ENCODE results near the gene AKAP7. TPM values are rescaled to one million over a fixed set of nuclear protein-coding genes. Genes with fewer than 3 reads are reported as not detected.

Gene AKAP7
- total RNA-seq, 1 experiment from 2014 or later, result 3.1 TPM

DNA sequence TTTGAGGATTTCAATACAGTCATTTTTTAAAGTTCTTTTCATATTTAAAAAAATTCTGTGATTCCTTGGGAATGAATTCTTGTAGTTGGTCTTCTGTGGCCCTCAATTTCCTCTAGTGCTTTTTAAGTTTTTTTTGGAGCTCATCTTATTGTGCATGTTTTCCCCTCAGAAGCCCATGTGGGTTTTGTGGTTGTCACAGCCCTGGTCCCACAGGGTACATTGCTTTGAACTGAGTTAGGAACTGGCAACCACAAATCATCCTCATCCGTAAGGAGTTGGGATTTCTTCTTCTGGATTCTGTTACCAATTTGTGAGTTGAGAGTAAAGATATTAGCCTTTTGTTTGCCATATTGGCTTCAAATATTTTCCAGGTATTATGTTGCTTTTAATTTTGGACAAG, 89.9 kb downstream of the AKAP7 start (continued):
- TF ChIP-seq, protein P1, sequence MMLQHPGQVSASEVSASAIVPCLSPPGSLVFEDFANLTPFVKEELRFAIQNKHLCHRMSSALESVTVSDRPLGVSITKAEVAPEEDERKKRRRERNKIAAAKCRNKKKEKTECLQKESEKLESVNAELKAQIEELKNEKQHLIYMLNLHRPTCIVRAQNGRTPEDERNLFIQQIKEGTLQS (IDR thresholded peaks at IDR 0.05), result no peak
- TF ChIP-seq SIN3A (IDR thresholded peaks at IDR 0.05; ENCODE audit: low read depth) (no peak), FOSL1 (IDR thresholded peaks at IDR 0.05; ENCODE audit: low read depth) (no peak), JUND (IDR thresholded peaks at IDR 0.05) (no peak), TCF7L2 (IDR thresholded peaks at IDR 0.05; ENCODE audit: borderline replicate concordance, extremely low read depth, insufficient read depth, insufficient read length) (no peak), CBX3 (IDR thresholded peaks at IDR 0.05; ENCODE audit: low read depth) (no peak)

DNA sequence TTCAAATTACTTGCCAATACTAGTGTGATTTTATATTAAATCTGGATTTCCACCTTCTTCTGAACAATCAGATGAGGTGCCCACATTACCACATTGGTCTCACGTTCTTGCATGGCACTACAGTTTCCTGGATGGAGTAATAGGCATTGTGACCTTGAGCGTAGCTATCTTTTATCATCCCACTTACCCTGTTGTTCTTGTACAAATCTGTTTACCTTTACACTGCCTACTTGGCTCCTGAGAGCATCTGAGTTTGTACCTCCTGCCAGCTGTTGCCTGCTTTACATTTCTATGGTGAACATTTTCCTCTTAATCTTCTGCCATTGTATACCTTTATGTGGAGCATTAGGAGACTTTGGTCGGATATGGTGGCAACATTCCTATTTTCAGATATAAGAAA, 90.7 kb downstream of the AKAP7 start:
- no peaks in the 10 kb centered on the region for H3K27me3 ChIP-seq (ENCODE audit: insufficient read depth, low read length)
- BruUV-seq (replicated peaks), result no TSS peak
- H3K4me3 ChIP-seq (replicated peaks in 1 of 2; ENCODE audit: low read depth in 1 of 2, low read length in 2 of 2), result no peak overlapping the region
- no peak overlapping the region for H2AFZ ChIP-seq (ENCODE audit: low read depth, low read length, poor library complexity, severe bottlenecking)
- POLR2A ChIA-PET, result no interaction called here
- no peak for ATAC-seq
- H3K9ac ChIP-seq (ENCODE audit: low read length), result no peak overlapping the region
- no peaks in the 10 kb centered on the region for H4K20me1 ChIP-seq (ENCODE audit: insufficient read depth)
- CTCF ChIA-PET, result no interaction called here
- no peak overlapping the region for H3K4me2 ChIP-seq (ENCODE audit: low read length)
- H3K9me3 ChIP-seq (ENCODE audit: control insufficient read depth in 1 of 2, insufficient read depth in 1 of 2, low read depth in 1 of 2, low read length in 2 of 2), result no peaks in the 10 kb centered on the region
- RAD21 ChIA-PET (ENCODE audit: low non-redundant PET in 1 of 2, low total read pairs in 2 of 2, uncharacterized antibody in 2 of 2, unreplicated experiment in 2 of 2), result no interaction called here
- TF ChIP-seq ZFX (IDR thresholded peaks at IDR 0.05) (no peak), JUND (IDR thresholded peaks at IDR 0.05) (no peak), CEBPB (IDR thresholded peaks at IDR 0.05; ENCODE audit: low read depth) (no peak), ZNF274 (IDR thresholded peaks at IDR 0.05; ENCODE audit: low read depth, low read length) (no peak), POLR2A (IDR thresholded peaks at IDR 0.05; ENCODE audit: borderline replicate concordance, extremely low read depth, insufficient read depth, insufficient read length) (no peak), YY1 (IDR thresholded peaks at IDR 0.05; ENCODE audit: extremely low read depth, insufficient replicate concordance, low read depth, low read length) (no peak), SP1 (IDR thresholded peaks at IDR 0.05; ENCODE audit: low read depth) (no peak), FOSL1 (IDR thresholded peaks at IDR 0.05; ENCODE audit: low read depth) (no peak), EZH2phosphoT487 (IDR thresholded peaks at IDR 0.05; ENCODE audit: borderline replicate concordance) (no peak), CBX3 (IDR thresholded peaks at IDR 0.05; ENCODE audit: low read depth) (no peak)
- TF ChIP-seq, protein P2, sequence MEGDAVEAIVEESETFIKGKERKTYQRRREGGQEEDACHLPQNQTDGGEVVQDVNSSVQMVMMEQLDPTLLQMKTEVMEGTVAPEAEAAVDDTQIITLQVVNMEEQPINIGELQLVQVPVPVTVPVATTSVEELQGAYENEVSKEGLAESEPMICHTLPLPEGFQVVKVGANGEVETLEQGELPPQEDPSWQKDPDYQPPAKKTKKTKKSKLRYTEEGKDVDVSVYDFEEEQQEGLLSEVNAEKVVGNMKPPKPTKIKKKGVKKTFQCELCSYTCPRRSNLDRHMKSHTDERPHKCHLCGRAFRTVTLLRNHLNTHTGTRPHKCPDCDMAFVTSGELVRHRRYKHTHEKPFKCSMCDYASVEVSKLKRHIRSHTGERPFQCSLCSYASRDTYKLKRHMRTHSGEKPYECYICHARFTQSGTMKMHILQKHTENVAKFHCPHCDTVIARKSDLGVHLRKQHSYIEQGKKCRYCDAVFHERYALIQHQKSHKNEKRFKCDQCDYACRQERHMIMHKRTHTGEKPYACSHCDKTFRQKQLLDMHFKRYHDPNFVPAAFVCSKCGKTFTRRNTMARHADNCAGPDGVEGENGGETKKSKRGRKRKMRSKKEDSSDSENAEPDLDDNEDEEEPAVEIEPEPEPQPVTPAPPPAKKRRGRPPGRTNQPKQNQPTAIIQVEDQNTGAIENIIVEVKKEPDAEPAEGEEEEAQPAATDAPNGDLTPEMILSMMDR (IDR thresholded peaks at IDR 0.05 in 2 of 3, conservative IDR thresholded peaks at IDR 0.05 in 1 of 3; ENCODE audit: borderline replicate concordance in 1 of 3, insufficient read depth in 1 of 3, low read depth in 2 of 3, low read length in 2 of 3), result no peak
- TF ChIP-seq, protein P3, sequence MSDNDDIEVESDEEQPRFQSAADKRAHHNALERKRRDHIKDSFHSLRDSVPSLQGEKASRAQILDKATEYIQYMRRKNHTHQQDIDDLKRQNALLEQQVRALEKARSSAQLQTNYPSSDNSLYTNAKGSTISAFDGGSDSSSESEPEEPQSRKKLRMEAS (IDR thresholded peaks at IDR 0.05), result no peak
- TF ChIP-seq, protein P4, sequence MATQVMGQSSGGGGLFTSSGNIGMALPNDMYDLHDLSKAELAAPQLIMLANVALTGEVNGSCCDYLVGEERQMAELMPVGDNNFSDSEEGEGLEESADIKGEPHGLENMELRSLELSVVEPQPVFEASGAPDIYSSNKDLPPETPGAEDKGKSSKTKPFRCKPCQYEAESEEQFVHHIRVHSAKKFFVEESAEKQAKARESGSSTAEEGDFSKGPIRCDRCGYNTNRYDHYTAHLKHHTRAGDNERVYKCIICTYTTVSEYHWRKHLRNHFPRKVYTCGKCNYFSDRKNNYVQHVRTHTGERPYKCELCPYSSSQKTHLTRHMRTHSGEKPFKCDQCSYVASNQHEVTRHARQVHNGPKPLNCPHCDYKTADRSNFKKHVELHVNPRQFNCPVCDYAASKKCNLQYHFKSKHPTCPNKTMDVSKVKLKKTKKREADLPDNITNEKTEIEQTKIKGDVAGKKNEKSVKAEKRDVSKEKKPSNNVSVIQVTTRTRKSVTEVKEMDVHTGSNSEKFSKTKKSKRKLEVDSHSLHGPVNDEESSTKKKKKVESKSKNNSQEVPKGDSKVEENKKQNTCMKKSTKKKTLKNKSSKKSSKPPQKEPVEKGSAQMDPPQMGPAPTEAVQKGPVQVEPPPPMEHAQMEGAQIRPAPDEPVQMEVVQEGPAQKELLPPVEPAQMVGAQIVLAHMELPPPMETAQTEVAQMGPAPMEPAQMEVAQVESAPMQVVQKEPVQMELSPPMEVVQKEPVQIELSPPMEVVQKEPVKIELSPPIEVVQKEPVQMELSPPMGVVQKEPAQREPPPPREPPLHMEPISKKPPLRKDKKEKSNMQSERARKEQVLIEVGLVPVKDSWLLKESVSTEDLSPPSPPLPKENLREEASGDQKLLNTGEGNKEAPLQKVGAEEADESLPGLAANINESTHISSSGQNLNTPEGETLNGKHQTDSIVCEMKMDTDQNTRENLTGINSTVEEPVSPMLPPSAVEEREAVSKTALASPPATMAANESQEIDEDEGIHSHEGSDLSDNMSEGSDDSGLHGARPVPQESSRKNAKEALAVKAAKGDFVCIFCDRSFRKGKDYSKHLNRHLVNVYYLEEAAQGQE (IDR thresholded peaks at IDR 0.05; ENCODE audit: low read depth), result no peak
- TF ChIP-seq, protein P5, sequence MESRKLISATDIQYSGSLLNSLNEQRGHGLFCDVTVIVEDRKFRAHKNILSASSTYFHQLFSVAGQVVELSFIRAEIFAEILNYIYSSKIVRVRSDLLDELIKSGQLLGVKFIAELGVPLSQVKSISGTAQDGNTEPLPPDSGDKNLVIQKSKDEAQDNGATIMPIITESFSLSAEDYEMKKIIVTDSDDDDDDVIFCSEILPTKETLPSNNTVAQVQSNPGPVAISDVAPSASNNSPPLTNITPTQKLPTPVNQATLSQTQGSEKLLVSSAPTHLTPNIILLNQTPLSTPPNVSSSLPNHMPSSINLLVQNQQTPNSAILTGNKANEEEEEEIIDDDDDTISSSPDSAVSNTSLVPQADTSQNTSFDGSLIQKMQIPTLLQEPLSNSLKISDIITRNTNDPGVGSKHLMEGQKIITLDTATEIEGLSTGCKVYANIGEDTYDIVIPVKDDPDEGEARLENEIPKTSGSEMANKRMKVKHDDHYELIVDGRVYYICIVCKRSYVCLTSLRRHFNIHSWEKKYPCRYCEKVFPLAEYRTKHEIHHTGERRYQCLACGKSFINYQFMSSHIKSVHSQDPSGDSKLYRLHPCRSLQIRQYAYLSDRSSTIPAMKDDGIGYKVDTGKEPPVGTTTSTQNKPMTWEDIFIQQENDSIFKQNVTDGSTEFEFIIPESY (IDR thresholded peaks at IDR 0.05; ENCODE audit: extremely low read depth, insufficient replicate concordance, low read length), result no peak
- TF ChIP-seq, protein P1 (IDR thresholded peaks at IDR 0.05), result no peak
- H3K36me3 ChIP-seq (ENCODE audit: control insufficient read depth in 1 of 2, insufficient read depth in 2 of 2, low read length in 2 of 2), result no peaks in the 10 kb centered on the region
- H3K79me2 ChIP-seq (ENCODE audit: insufficient read depth, low read length), result no peaks in the 10 kb centered on the region
- H3K27ac ChIP-seq (ENCODE audit: low read depth, low read length), result no peak overlapping the region
- intact Hi-C loops (cut with micrococcal nuclease), result no loop called here
- DNase-seq (ENCODE audit: low read depth, low spot score), result no peak
- H3K9me2 ChIP-seq (ENCODE audit: insufficient read depth), result no peaks in the 10 kb centered on the region; the same call in 1 of the 2 replicates
- H3K4me1 ChIP-seq (ENCODE audit: control insufficient read depth in 1 of 2, insufficient read depth in 2 of 2, low read length in 2 of 2), result no peaks in the 10 kb centered on the region
